ENCODE measurements around the gene MAST4. TPM values are rescaled to one million over a fixed set of nuclear protein-coding genes. Genes with fewer than 3 reads are reported as not detected.

MAST4 gene
- polyA plus RNA-seq, 1 experiment: 4.0 TPM

DNA sequence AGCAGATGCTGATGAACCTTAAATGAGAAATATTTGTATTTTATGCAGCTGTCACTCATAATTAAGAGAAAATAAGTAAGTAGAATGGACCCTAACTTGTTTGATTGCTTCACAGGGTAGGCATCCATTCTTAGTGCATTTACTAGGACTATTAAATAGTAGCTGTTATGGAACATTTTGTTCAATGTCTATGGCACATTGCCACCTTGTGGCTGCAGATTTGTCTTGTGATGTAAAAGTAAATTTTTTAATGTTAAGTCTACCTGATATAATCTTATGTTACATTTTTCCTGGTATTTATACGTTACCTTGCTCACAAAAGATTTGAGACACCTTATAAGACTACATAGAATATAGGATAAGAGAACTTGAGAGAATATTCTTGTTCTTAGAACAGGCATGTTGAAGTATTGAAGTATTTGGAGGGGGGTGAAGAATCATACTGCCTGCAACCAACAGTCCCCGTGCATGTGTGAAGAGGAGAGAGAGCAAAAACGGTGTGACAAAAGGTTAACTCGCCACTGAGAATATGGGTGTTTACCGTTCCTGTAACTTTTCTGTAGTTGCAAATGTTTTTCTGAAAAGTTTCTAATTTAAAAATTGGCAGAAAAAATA is 161.1 kb downstream of the MAST4 start:
- ChIA-PET POLR2A (no interaction called here), CTCF (interaction anchor here (0.7 to 2.7 kb wide), 5 partner anchors 13 to 451 kb away, joined by 3 to 12 read pairs (median 4); no protein-coding TSS in a partner anchor)
- Histone ChIP-seq H3K36me3 (ENCODE audit: control insufficient read depth, insufficient read depth, low read length) (no peaks in the 10 kb centered on the region), H3K4me3 (ENCODE audit: low read depth, low read length) (no peak overlapping the region), H3K27me3 (ENCODE audit: control insufficient read depth, insufficient read depth, low read length) (peaks cover 2% of the 10 kb centered on the region; the same call in 1 of the 2 replicates)
- TF ChIP-seq, protein P1, sequence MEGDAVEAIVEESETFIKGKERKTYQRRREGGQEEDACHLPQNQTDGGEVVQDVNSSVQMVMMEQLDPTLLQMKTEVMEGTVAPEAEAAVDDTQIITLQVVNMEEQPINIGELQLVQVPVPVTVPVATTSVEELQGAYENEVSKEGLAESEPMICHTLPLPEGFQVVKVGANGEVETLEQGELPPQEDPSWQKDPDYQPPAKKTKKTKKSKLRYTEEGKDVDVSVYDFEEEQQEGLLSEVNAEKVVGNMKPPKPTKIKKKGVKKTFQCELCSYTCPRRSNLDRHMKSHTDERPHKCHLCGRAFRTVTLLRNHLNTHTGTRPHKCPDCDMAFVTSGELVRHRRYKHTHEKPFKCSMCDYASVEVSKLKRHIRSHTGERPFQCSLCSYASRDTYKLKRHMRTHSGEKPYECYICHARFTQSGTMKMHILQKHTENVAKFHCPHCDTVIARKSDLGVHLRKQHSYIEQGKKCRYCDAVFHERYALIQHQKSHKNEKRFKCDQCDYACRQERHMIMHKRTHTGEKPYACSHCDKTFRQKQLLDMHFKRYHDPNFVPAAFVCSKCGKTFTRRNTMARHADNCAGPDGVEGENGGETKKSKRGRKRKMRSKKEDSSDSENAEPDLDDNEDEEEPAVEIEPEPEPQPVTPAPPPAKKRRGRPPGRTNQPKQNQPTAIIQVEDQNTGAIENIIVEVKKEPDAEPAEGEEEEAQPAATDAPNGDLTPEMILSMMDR (IDR thresholded peaks at IDR 0.05; ENCODE audit: insufficient read depth, low read depth, low read length): peak; percentile 15; the same call in 1 of the 2 replicates
- no peak for DNase-seq (ENCODE audit: low read depth)

DNA sequence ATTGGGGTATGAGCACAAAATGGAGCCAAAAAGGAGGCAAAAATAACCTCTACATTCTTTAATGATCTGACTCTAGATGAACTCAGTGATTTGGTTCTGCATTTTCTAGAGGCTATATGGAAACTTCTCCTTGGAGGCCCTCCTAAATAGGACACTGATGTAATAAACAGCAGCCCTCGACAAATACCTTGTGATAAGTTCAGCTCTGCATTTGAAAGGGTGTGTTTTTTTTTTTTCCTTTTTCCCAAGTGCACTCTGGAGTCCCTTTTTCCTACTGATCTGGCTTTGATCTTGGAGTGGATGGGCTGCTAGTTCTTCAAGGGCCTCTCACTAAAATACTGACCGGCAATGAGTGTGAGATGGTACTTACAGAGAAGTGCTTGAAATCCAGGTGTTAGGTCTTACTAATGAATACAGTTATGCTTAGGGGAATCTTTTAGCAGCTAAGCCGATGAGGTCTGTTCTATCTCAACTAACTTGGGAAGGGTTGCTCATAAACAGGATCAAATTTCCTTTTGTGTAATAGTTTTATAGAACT is 161.7 kb downstream of the MAST4 start:
- DNase-seq (ENCODE audit: low read depth): no peak
- Histone ChIP-seq H3K4me3 (ENCODE audit: low read depth, low read length) (no peak overlapping the region), H3K27me3 (ENCODE audit: control insufficient read depth, insufficient read depth, low read length) (peaks cover 2% of the 10 kb centered on the region; the same call in 1 of the 2 replicates), H3K36me3 (ENCODE audit: control insufficient read depth, insufficient read depth, low read length) (no peaks in the 10 kb centered on the region)
- POLR2A ChIA-PET: no interaction called here
- TF ChIP-seq, protein P1 (IDR thresholded peaks at IDR 0.05; ENCODE audit: insufficient read depth, low read depth, low read length): no peak
- CTCF ChIA-PET: interaction anchor here (1.0 to 2.7 kb wide), 2 partner anchors 18 to 452 kb away, joined by 3 to 12 read pairs; no protein-coding TSS in a partner anchor

DNA sequence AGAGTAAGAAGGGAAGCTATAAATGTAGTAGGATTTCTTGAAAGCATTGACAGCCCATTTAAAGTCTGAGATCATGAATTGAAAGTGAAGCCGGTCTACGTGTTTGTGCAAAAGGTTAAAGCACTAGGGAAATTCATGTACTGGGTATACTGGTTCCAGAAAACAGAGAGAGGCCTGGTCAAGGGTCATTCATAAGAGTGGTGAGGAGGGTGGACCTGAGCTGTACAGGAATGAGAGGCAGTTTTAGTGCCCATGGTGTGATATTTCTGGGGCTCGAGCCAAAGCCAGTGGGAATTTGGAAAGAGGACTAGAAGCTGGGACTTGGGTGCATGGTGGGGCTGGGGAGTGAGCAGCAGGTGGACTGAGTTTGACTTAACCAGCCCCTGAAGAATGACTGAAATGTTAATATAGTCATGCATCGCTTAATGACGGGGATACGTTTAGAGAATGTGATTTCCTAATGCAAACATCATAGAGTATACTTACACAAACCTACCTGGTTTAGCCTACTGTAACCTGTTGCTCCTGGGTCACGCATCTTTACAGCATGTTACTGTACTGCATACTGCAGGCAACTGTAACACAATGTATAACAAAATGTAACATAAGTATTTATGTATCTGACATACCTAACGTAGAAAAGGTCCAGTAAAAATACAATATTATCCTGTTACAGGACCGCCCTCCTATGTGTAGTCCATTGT is 173.0 kb downstream of the MAST4 start:
- Histone ChIP-seq H3K36me3 (ENCODE audit: control insufficient read depth, insufficient read depth, low read length) (no peaks in the 10 kb centered on the region), H3K4me3 (ENCODE audit: low read depth, low read length) (no peak overlapping the region), H3K27me3 (ENCODE audit: control insufficient read depth, insufficient read depth, low read length) (no peaks in the 10 kb centered on the region; the same call in 1 of the 2 replicates)
- ChIA-PET POLR2A (no interaction called here), CTCF (no interaction called here)
- DNase-seq (ENCODE audit: low read depth): no peak
- TF ChIP-seq, protein P1 (IDR thresholded peaks at IDR 0.05; ENCODE audit: insufficient read depth, low read depth, low read length): no peak

DNA sequence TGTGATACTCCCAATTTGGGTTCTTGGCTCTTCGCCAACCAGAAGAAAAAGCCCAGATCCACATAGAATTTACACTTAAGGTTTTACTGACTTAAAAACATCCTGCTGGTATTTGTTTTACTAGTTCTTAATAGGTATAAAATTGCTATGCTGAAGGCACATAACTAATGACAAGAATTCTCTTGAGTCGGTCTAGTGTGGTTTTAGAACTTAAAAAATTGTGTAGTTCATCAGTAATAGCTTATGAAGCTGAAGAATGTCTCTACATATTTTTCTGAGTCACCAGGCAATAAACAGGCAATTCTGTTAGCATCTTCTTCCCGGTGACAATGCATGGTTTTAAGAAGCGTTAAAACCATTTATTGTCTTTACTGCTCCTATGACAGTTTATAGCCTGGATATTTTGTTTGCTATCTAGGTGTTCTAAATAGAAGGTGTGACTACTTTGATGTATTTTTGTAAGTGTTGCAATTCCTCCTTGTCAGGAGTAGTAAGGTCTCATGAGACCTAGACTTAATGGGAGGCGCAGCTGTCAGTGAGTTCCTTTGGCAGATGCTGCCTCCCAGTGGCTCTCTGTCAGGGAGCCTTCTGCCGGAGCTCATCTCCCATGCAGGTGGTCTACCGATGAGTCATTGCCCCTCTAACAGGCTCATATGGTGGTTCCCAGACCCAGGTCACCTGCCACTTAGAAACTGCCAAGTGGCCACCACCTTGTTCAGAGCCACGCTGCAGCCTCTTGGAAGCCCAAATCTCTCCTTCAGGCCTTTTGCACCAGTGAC is 173.8 kb downstream of the MAST4 start:
- ChIA-PET POLR2A (no interaction called here), CTCF (no interaction called here)
- Histone ChIP-seq H3K4me3 (ENCODE audit: low read depth, low read length) (no peak overlapping the region), H3K36me3 (ENCODE audit: control insufficient read depth, insufficient read depth, low read length) (no peaks in the 10 kb centered on the region), H3K27me3 (ENCODE audit: control insufficient read depth, insufficient read depth, low read length) (no peaks in the 10 kb centered on the region; the same call in 1 of the 2 replicates)
- no peak for DNase-seq (ENCODE audit: low read depth)
- TF ChIP-seq, protein P1 (IDR thresholded peaks at IDR 0.05; ENCODE audit: insufficient read depth, low read depth, low read length): no peak

DNA sequence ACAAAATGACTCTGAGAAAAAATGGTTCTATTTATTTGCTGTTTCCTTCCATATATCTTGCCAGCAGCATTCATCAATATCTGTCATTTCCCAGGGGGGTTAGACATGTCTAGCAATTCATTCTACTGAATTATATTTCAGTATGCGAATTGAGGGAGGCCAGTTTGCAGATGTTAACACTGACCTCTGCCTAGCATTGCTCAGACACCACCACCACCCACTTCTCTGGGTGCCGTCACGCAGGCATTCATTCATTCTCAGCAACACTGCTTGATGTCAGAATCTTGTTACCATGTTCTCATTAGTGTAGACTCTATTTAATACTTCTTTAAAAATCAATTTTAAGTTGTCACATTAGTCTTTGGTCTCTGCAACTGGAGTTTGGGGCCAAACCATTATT is 181.7 kb downstream of the MAST4 start:
- DNase-seq (ENCODE audit: low read depth): no peak
- CTCF ChIA-PET: no interaction called here
- TF ChIP-seq, protein P1 (IDR thresholded peaks at IDR 0.05; ENCODE audit: insufficient read depth, low read depth, low read length): no peak
- Histone ChIP-seq H3K27me3 (ENCODE audit: control insufficient read depth, insufficient read depth, low read length) (no peaks in the 10 kb centered on the region), H3K36me3 (ENCODE audit: control insufficient read depth, insufficient read depth, low read length) (no peaks in the 10 kb centered on the region), H3K4me3 (ENCODE audit: low read depth, low read length) (no peak overlapping the region)
- POLR2A ChIA-PET: no interaction called here

All from BJ (cell line).